Karpas-422 (cell line): Measurements from ENCODE around the gene POLR3GL. TPM values are rescaled to one million over a fixed set of nuclear protein-coding genes. Genes with fewer than 3 reads are reported as not detected.

Experiments
- total RNA-seq: library from RNA; depleted of rRNA; stranded (reverse); fragments of >200 nt; shearing (Covaris generic); gene quantifications from 2 replicates; pipeline ENCODE4 v1.2.3, GENCODE V29; 2014; ENCODE audit warnings: low replicate concordance; rRNA removed

The POLR3GL gene
- total RNA-seq, 1 experiment from 2014 or later = 34.7 TPM

Other genes starting within 250 kb of the POLR3GL start
- not detected in 2 replicates for gene CD160, start 245.2 kb upstream of the POLR3GL start, total RNA-seq
- gene RNF115, start 140.6 kb upstream of the POLR3GL start, total RNA-seq = 14.2 and 21.8 TPM in 2 replicates
- gene POLR3C, start 140.5 kb upstream of the POLR3GL start, total RNA-seq = 33.4 and 57.7 TPM in 2 replicates
- 2.9 and 8.3 TPM in 2 replicates for gene NUDT17, start 119.1 kb upstream of the POLR3GL start, total RNA-seq
- gene PIAS3, start 105.6 kb upstream of the POLR3GL start, total RNA-seq = 13.5 and 16.8 TPM in 2 replicates
- gene ANKRD35, start 78.8 kb upstream of the POLR3GL start, total RNA-seq = 0.11 TPM in 1 of 2 replicates, not detected in the other
- 1.4 and 1.5 TPM in 2 replicates for gene ITGA10, start 54.6 kb upstream of the POLR3GL start, total RNA-seq
- gene PEX11B, start 46.0 kb upstream of the POLR3GL start, total RNA-seq = 35.7 and 51.7 TPM in 2 replicates
- gene RBM8A, start 37.2 kb upstream of the POLR3GL start, total RNA-seq = 130 and 214 TPM in 2 replicates
- 35.8 and 49.4 TPM in 2 replicates for gene LIX1L, start 6.7 kb upstream of the POLR3GL start, total RNA-seq
- 9.0 and 21.5 TPM in 2 replicates for gene ANKRD34A, start 115 bp upstream of the POLR3GL start, total RNA-seq
- gene TXNIP, start 31.9 kb downstream of the POLR3GL start, total RNA-seq = 130 and 269 TPM in 2 replicates
- not detected in 2 replicates for gene HJV, start 57.0 kb downstream of the POLR3GL start, total RNA-seq
- under 0.01 and 0.15 TPM in 2 replicates for gene NBPF10, start 180.1 kb downstream of the POLR3GL start, total RNA-seq